Neuronal stem cell (in vitro differentiated cells): ENCODE data around the gene KRTAP10-9.
"Not testable (repeated sequence)": the region's sequence is repeated elsewhere in the genome, so short reads cannot be mapped to it uniquely, and the experiment has no call there.

Experiments
- DNase-seq: peaks from one replicate; pipeline ENCODE4 v3.0.0-alpha.2; 2013; ENCODE audit warnings: low spot score
- H2AFZ ChIP-seq: one replicate; pipeline ENCODE4 v1.6.1; 2013; ENCODE audit warnings: mild to moderate bottlenecking, low read length, inconsistent platforms
- H2AK5ac ChIP-seq: 2 replicates; pipeline ENCODE4 v1.6.1; 2013; ENCODE audit warnings: low read depth, mild to moderate bottlenecking, inconsistent platforms, low read length, moderate library complexity, mixed read lengths
- H2BK120ac ChIP-seq: 2 replicates; pipeline ENCODE4 v1.6.1; 2013; ENCODE audit warnings: low read depth, mild to moderate bottlenecking, inconsistent platforms, low read length, moderate library complexity, mixed read lengths
- H2BK12ac ChIP-seq: one replicate; pipeline ENCODE4 v1.6.1; 2013; ENCODE audit warnings: low read length, inconsistent platforms
- H2BK15ac ChIP-seq: 2 replicates; pipeline ENCODE4 v1.6.1; 2013; ENCODE audit warnings: mild to moderate bottlenecking, low read length, inconsistent platforms, mixed read lengths
- H2BK5ac ChIP-seq: one replicate; pipeline ENCODE4 v1.6.1; 2013; ENCODE audit warnings: inconsistent platforms, mild to moderate bottlenecking, low read length, moderate library complexity
- H3K14ac ChIP-seq: one replicate; pipeline ENCODE4 v1.6.1; 2013; ENCODE audit warnings: low read length, inconsistent platforms
- H3K18ac ChIP-seq: 2 replicates; pipeline ENCODE4 v1.6.1; 2013; ENCODE audit warnings: low read length, inconsistent platforms
- H3K23ac ChIP-seq: 2 replicates; pipeline ENCODE4 v1.6.1; 2013; ENCODE audit warnings: low read depth, mild to moderate bottlenecking, mixed read lengths, low read length, inconsistent platforms; ENCODE audit not compliant: poor library complexity
- H3K27ac ChIP-seq: replicated peaks from 3 replicates; pipeline ENCODE4 v1.5.1; 2013; ENCODE audit warnings: low read length, inconsistent platforms
- H3K27me3 ChIP-seq, 3 experiments: 2 replicates each; pipeline ENCODE4 v1.6.1; 2013; ENCODE audit warnings: low read length in 3 of 3, mild to moderate bottlenecking in 2 of 3, inconsistent platforms in 1 of 3, low read depth in 1 of 3, mixed read lengths in 1 of 3, moderate library complexity in 1 of 3; ENCODE audit not compliant: control insufficient read depth in 3 of 3, insufficient read depth in 3 of 3
- H3K36me3 ChIP-seq, 2 donors: replicated peaks in 1 of 2; 2 replicates each; pipeline ENCODE4 v1.6.1; 2013; ENCODE audit warnings: low read length in 2 of 2; ENCODE audit not compliant: control insufficient read depth in 2 of 2, insufficient read depth in 2 of 2
- H3K4ac ChIP-seq: 2 replicates; pipeline ENCODE4 v1.6.1; 2013; ENCODE audit warnings: inconsistent platforms, mild to moderate bottlenecking, low read length, moderate library complexity
- H3K4me1 ChIP-seq, 2 donors: 1 replicate in 1 of 2; 2 replicates in 1 of 2; pipeline ENCODE4 v1.6.1; 2013; ENCODE audit warnings: low read length in 2 of 2, low read depth in 1 of 2; ENCODE audit not compliant: control insufficient read depth in 2 of 2, insufficient read depth in 1 of 2
- H3K4me2 ChIP-seq: one replicate; pipeline ENCODE4 v1.6.1; 2013; ENCODE audit warnings: mild to moderate bottlenecking, low read length, inconsistent platforms; ENCODE audit not compliant: insufficient read depth, poor library complexity, severe bottlenecking
- H3K4me3 ChIP-seq, 2 donors: 2 replicates each; pipeline ENCODE4 v1.5.1; 2013; ENCODE audit warnings: low read length in 2 of 2, mild to moderate bottlenecking in 2 of 2, inconsistent platforms in 1 of 2, moderate library complexity in 1 of 2
- H3K79me1 ChIP-seq: one replicate; pipeline ENCODE4 v1.6.1; 2013; ENCODE audit warnings: low read depth, mild to moderate bottlenecking, inconsistent platforms, low read length, moderate library complexity
- H3K9ac ChIP-seq: one replicate; pipeline ENCODE4 v1.6.1; 2013; ENCODE audit warnings: mild to moderate bottlenecking, low read depth, low read length, inconsistent platforms; ENCODE audit not compliant: poor library complexity
- H3K9me3 ChIP-seq, 2 donors: replicated peaks in 1 of 2; 2 replicates each; pipeline versions ENCODE3 to v1.6.1; 2013; ENCODE audit warnings: low read length in 2 of 2, mild to moderate bottlenecking in 2 of 2, inconsistent platforms in 1 of 2, low read depth in 1 of 2, mixed read lengths in 1 of 2, moderate library complexity in 1 of 2; ENCODE audit not compliant: control insufficient read depth in 2 of 2, insufficient read depth in 1 of 2
- H4K8ac ChIP-seq: one replicate; pipeline ENCODE4 v1.6.1; 2013; ENCODE audit warnings: low read depth, mild to moderate bottlenecking, inconsistent platforms, low read length, moderate library complexity
- H4K91ac ChIP-seq: one replicate; pipeline ENCODE4 v1.6.1; 2013; ENCODE audit warnings: low read length, low read depth, mild to moderate bottlenecking, inconsistent platforms; ENCODE audit not compliant: poor library complexity
- WGBS, 2 donors: extraction: QIAGEN DNeasy Blood & Tissue Kit; methylation state at CpG; one replicate each; pipeline ENCODE4 v1.1.7; 2013; ENCODE audit warnings: missing lambda C conversion rate in 2 of 2, mixed read lengths in 1 of 2; ENCODE audit not compliant: insufficient read length in 2 of 2, insufficient replicate concordance in 1 of 2; ENCODE audit errors: extremely low coverage in 2 of 2; 5-methylcytosine and 5-hydroxymethylcytosine counted together

Gene KRTAP10-9

GRCh38 chr21:44627831-44628233 lies 939 bp downstream of the KRTAP10-9 start:
- H2AK5ac ChIP-seq, H3K4ac ChIP-seq, H2BK5ac ChIP-seq, H4K91ac ChIP-seq, H3K23ac ChIP-seq, H3K27me3 ChIP-seq, H3K79me1 ChIP-seq, H2BK15ac ChIP-seq, H3K9ac ChIP-seq, H3K4me1 ChIP-seq, H3K9me3 ChIP-seq, DNase-seq, H3K27ac ChIP-seq, H2AFZ ChIP-seq, H3K4me3 ChIP-seq, H3K36me3 ChIP-seq, H2BK120ac ChIP-seq, H3K4me2 ChIP-seq: not testable (repeated sequence)
- H2BK12ac ChIP-seq = peak overlapping the region; percentile 92
- H3K18ac ChIP-seq = peak overlapping the region; percentile 67
- WGBS, 2 donors = no CpG with 5 or more reads among the region's 15 CpGs
- H4K8ac ChIP-seq = peak overlapping the region; percentile 77
- H3K14ac ChIP-seq = peak overlapping the region; percentile 28

- DNase-seq = no peak
- no peak overlapping the region for H3K4ac ChIP-seq
- peaks cover 5 to 6% of the 10 kb centered on the region in 2 donors for H3K9me3 ChIP-seq
- no CpG with 5 or more reads among the region's 18 CpGs for WGBS, 2 donors
- no peak overlapping the region for H3K27ac ChIP-seq
- no peak overlapping the region for H3K4me2 ChIP-seq
- peak overlapping the region; percentile 91 for H3K18ac ChIP-seq
- no peak overlapping the region for H4K8ac ChIP-seq
- peak overlapping the region; percentile 31 for H2BK120ac ChIP-seq
- H3K79me1 ChIP-seq = no peaks in the 10 kb centered on the region
- H3K27me3 ChIP-seq = no peaks in the 10 kb centered on the region
- no peaks in the 10 kb centered on the region for H3K4me1 ChIP-seq
- H2BK12ac ChIP-seq = peak overlapping the region; percentile 10
- H2AK5ac ChIP-seq = peak overlapping the region; percentile 41
- no peak overlapping the region for H3K4me3 ChIP-seq
- no peak overlapping the region for H4K91ac ChIP-seq
- no peaks in the 10 kb centered on the region for H3K36me3 ChIP-seq
- no peak overlapping the region for H2AFZ ChIP-seq
- H2BK5ac ChIP-seq = no peak overlapping the region
- H2BK15ac ChIP-seq = peak overlapping the region; percentile 2
- H3K23ac ChIP-seq = peak overlapping the region; percentile 53
- no peak overlapping the region for H3K14ac ChIP-seq
- H3K9ac ChIP-seq = peak overlapping the region; percentile 40
Observed at GRCh38 chr21:44628707-44629391, 2.0 kb downstream of the KRTAP10-9 start.

- H2BK120ac ChIP-seq = no peak overlapping the region
- H4K8ac ChIP-seq = no peak overlapping the region
Observed at GRCh38 chr21:44630440-44630839, 3.5 kb downstream of the KRTAP10-9 start.

GRCh38 chr21:44632067-44632466 lies 5.2 kb downstream of the KRTAP10-9 start:
- Histone ChIP-seq H4K8ac (no peak overlapping the region), H3K4ac (no peak overlapping the region), H3K9me3 (peaks cover 0 to 3% of the 10 kb centered on the region in 2 donors), H3K14ac (no peak overlapping the region), H2AK5ac (no peak overlapping the region), H3K36me3 (no peaks in the 10 kb centered on the region), H3K27me3 (no peaks in the 10 kb centered on the region), H3K4me3 (no peak overlapping the region), H2BK12ac (no peak overlapping the region), H3K18ac (no peak overlapping the region), H3K27ac (no peak overlapping the region), H2AFZ (no peak overlapping the region), H2BK120ac (no peak overlapping the region), H2BK15ac (no peak overlapping the region), H3K4me1 (peaks cover 0 to 3% of the 10 kb centered on the region in 2 donors), H2BK5ac (no peak overlapping the region), H3K79me1 (no peaks in the 10 kb centered on the region), H4K91ac (no peak overlapping the region), H3K9ac (no peak overlapping the region), H3K23ac (no peak overlapping the region), H3K4me2 (no peak overlapping the region)
- DNase-seq = no peak
- no CpG with 5 or more reads among the region's 1 CpG for WGBS, 2 donors

More at GRCh38 chr21:44630440-44630839, 3.5 kb downstream of the KRTAP10-9 start:
- Histone ChIP-seq H3K4me1 (no peaks in the 10 kb centered on the region), H3K9me3 (peaks cover 1 to 3% of the 10 kb centered on the region in 2 donors), H2AFZ (no peak overlapping the region), H3K36me3 (no peaks in the 10 kb centered on the region), H3K23ac (no peak overlapping the region), H3K27ac (no peak overlapping the region), H2BK5ac (no peak overlapping the region), H3K79me1 (no peaks in the 10 kb centered on the region), H3K14ac (no peak overlapping the region), H2BK12ac (no peak overlapping the region), H3K4me2 (no peak overlapping the region), H3K9ac (no peak overlapping the region), H2AK5ac (no peak overlapping the region), H4K91ac (no peak overlapping the region), H3K18ac (no peak overlapping the region), H2BK15ac (no peak overlapping the region), H3K4ac (no peak overlapping the region), H3K27me3 (no peaks in the 10 kb centered on the region), H3K4me3 (no peak overlapping the region)
- no CpG with 5 or more reads among the region's 2 CpGs for WGBS, 2 donors
- no peak for DNase-seq
